ENCODE measurements around the gene KMT5C.
A peak's percentile ranks its signal among the peaks of the same experiment; 100 is the strongest.
"Not testable (repeated sequence)": the region's sequence is repeated elsewhere in the genome, so short reads cannot be mapped to it uniquely, and the experiment has no call there.

KMT5C gene

DNA sequence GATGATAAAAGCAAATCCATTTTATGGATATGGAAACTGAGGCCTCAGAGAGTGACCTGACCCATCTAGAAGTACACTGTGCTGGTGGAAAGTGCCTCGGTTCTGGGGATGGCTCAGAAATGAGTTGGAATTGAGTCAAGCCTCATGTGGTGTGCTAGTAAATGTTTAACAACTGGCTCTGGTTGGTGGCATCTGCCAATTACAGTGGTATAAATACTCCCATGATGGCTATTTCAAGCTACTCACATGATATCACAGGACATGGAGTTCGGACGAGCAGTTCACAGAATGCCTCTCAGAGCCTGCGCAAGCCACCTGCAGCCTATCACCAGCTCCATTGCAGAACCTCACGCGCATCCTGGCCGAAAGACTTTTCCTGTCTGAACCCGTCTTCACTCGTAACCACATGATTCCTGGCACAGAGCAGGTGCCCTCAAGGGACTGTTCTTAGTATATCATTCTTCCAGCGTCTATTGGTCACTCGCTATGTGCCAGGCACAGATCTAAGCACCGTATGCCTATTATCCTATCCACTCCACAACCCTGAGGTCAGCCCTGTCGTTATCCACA is 23.6 kb upstream of the KMT5C start:
- 94% methylated on average over 13 of the region's 13 CpGs for WGBS, 2 experiments
- Histone ChIP-seq H3K4me1 (ENCODE audit: control insufficient read depth, insufficient read depth, low read length) (peaks cover 4% of the 10 kb centered on the region), H3K36me3 (ENCODE audit: control insufficient read depth, insufficient read depth, low read length) (no peaks in the 10 kb centered on the region), H3K9me3 (ENCODE audit: control insufficient read depth, low read length) (no peaks in the 10 kb centered on the region), H3K27me3 (ENCODE audit: control insufficient read depth, insufficient read depth, low read length, poor library complexity, severe bottlenecking) (no peaks in the 10 kb centered on the region), H3K27ac (ENCODE audit: insufficient read depth, low read depth, low read length, poor library complexity, severe bottlenecking) (no peak overlapping the region), H3K4me3 (ENCODE audit: insufficient read depth, low read depth, low read length) (no peak overlapping the region)

DNA sequence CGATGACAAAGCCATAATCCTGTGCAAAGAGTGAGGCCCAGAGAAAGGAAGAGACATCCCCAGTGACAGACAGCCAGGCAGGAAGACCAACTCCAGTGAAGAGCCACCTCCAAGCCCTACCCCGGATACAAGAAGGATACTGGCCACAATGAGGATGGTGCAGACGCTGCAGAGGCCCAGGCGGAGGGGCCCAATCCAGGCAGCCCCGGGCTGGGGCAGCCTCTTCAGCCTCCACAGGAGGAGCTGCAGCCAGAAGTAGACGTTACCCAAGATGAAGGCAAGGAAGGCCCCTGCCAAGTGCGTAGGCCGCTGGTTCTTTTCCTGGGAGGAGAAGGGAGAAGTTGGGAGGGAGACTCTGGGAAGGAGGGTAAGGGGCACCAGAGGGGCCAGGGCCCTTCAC is 23.0 kb upstream of the KMT5C start:
- H3K27me3 ChIP-seq (ENCODE audit: control insufficient read depth, insufficient read depth, low read length, poor library complexity, severe bottlenecking), result no peaks in the 10 kb centered on the region
- no peak overlapping the region for H3K4me3 ChIP-seq (ENCODE audit: insufficient read depth, low read depth, low read length)
- H3K27ac ChIP-seq (ENCODE audit: insufficient read depth, low read depth, low read length, poor library complexity, severe bottlenecking), result no peak overlapping the region
- H3K4me1 ChIP-seq (ENCODE audit: control insufficient read depth, insufficient read depth, low read length), result peaks cover 4% of the 10 kb centered on the region
- H3K9me3 ChIP-seq (ENCODE audit: control insufficient read depth, low read length), result no peaks in the 10 kb centered on the region
- H3K36me3 ChIP-seq (ENCODE audit: control insufficient read depth, insufficient read depth, low read length), result no peaks in the 10 kb centered on the region
- 87 to 91% methylated on average over 8 of the region's 8 CpGs for WGBS, 2 experiments

DNA sequence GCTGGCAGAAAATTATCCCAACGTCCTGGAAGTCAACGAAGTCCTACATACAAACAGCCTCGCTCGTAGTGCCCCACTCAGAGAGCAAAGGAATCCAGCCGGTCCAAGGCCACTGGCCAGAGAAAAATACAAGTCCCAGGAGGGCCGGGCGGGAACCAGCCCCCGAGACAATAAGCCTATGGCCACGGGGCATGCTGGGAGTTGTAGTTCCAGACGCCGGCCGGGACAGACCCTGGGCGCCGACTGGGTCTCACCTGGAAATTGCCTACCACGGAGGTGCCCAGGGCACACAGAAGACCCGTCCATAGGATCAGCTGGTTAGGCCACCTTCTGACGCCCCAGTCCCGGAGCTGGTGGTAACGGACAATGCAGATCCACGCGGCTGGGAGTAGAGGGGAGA is 19.9 kb upstream of the KMT5C start:
- H3K4me1 ChIP-seq (ENCODE audit: control insufficient read depth, insufficient read depth, low read length), result peaks cover 4% of the 10 kb centered on the region
- no peaks in the 10 kb centered on the region for H3K27me3 ChIP-seq (ENCODE audit: control insufficient read depth, insufficient read depth, low read length, poor library complexity, severe bottlenecking)
- no peaks in the 10 kb centered on the region for H3K36me3 ChIP-seq (ENCODE audit: control insufficient read depth, insufficient read depth, low read length)
- no peaks in the 10 kb centered on the region for H3K9me3 ChIP-seq (ENCODE audit: control insufficient read depth, low read length)
- H3K4me3 ChIP-seq (ENCODE audit: insufficient read depth, low read depth, low read length), result peak overlapping the region; percentile 32
- 20 to 23% methylated on average over 21 of the region's 21 CpGs for WGBS, 2 experiments
- H3K27ac ChIP-seq (ENCODE audit: insufficient read depth, low read depth, low read length, poor library complexity, severe bottlenecking), result no peak overlapping the region

- Histone ChIP-seq H3K27me3 (ENCODE audit: control insufficient read depth, insufficient read depth, low read length, poor library complexity, severe bottlenecking) (no peaks in the 10 kb centered on the region), H3K36me3 (ENCODE audit: control insufficient read depth, insufficient read depth, low read length) (no peaks in the 10 kb centered on the region), H3K4me3 (ENCODE audit: insufficient read depth, low read depth, low read length) (no peak overlapping the region), H3K4me1 (ENCODE audit: control insufficient read depth, insufficient read depth, low read length) (peaks cover 4% of the 10 kb centered on the region), H3K27ac (ENCODE audit: insufficient read depth, low read depth, low read length, poor library complexity, severe bottlenecking) (no peak overlapping the region), H3K9me3 (ENCODE audit: control insufficient read depth, low read length) (no peaks in the 10 kb centered on the region)
- WGBS, 2 experiments, result 92 to 93% methylated on average over 8 of the region's 8 CpGs
These were observed 18.7 kb upstream of the KMT5C start for GRCh38 chr19:55320844-55321419.

GRCh38 chr19:55321466-55322137 is 18.1 kb upstream of the KMT5C start:
- H3K9me3 ChIP-seq (ENCODE audit: control insufficient read depth, low read length), result no peaks in the 10 kb centered on the region
- H3K4me1 ChIP-seq (ENCODE audit: control insufficient read depth, insufficient read depth, low read length), result peaks cover 4% of the 10 kb centered on the region
- no peak overlapping the region for H3K4me3 ChIP-seq (ENCODE audit: insufficient read depth, low read depth, low read length)
- H3K36me3 ChIP-seq (ENCODE audit: control insufficient read depth, insufficient read depth, low read length), result no peaks in the 10 kb centered on the region
- no peak overlapping the region for H3K27ac ChIP-seq (ENCODE audit: insufficient read depth, low read depth, low read length, poor library complexity, severe bottlenecking)
- no peaks in the 10 kb centered on the region for H3K27me3 ChIP-seq (ENCODE audit: control insufficient read depth, insufficient read depth, low read length, poor library complexity, severe bottlenecking)
- WGBS, 2 experiments, result 86 to 91% methylated on average over 9 of the region's 9 CpGs

DNA sequence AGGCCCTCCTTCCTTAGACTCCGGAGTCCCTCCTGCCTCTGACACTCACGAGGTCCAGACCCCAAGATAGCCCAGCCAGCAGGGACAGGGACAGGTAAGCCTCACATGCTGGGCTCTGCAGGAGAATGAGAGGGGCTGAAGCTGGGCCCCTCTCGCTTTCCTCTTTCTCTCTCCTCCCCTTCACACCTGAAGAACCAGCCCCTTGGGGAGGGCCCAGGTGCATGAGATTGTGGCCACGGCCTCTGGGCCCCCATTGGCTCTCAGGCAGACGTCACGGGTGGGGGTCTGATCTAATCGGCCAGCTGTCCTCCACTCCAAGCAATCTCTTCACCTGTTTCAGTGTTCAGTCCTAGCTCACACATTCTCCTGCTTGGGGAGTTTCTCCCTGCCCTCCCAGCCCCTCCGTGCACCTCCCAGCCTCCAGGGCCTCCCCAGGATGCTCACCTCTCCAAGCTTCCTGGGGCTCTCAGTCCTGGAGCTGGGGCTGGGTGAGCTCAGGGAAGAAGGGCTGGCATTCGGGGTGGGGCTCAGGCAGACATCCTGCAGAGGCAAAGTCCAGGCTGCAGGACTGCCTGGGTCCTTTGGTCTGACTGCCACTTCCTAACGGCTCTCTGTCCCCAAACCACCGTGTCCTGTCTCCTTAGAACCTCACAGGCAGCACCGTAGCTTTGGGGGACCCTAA is 17.3 kb upstream of the KMT5C start:
- Histone ChIP-seq H3K36me3 (ENCODE audit: control insufficient read depth, insufficient read depth, low read length) (no peaks in the 10 kb centered on the region), H3K27me3 (ENCODE audit: control insufficient read depth, insufficient read depth, low read length, poor library complexity, severe bottlenecking) (no peaks in the 10 kb centered on the region), H3K27ac (ENCODE audit: insufficient read depth, low read depth, low read length, poor library complexity, severe bottlenecking) (no peak overlapping the region), H3K4me3 (ENCODE audit: insufficient read depth, low read depth, low read length) (no peak overlapping the region), H3K9me3 (ENCODE audit: control insufficient read depth, low read length) (no peaks in the 10 kb centered on the region), H3K4me1 (ENCODE audit: control insufficient read depth, insufficient read depth, low read length) (peaks cover 4% of the 10 kb centered on the region)
- WGBS, 2 experiments, result 77 to 81% methylated on average over 12 of the region's 12 CpGs

DNA sequence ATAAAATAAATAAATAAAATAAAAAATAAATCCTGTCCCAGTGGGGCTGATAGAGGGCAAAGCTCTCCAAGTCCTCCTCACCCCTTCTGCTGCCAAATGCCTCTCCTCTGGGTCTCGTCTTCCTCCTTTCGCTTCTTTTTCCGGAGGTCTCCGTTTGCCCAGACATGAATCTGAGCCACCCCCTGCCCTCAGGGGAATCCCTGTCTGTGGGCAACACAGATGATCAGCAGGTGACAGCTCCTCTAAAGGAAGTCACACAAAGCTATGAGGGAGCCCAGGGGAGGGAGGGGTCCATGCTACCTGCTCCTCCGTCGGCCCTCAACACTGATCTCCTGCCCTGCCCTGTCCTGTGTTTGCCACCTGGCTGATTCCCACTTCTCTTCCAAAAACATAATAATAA is 15.0 kb upstream of the KMT5C start:
- H3K9me3 ChIP-seq (ENCODE audit: control insufficient read depth, low read length), result no peaks in the 10 kb centered on the region
- no peak overlapping the region for H3K4me3 ChIP-seq (ENCODE audit: insufficient read depth, low read depth, low read length)
- no peaks in the 10 kb centered on the region for H3K36me3 ChIP-seq (ENCODE audit: control insufficient read depth, insufficient read depth, low read length)
- H3K4me1 ChIP-seq (ENCODE audit: control insufficient read depth, insufficient read depth, low read length), result peaks cover 4% of the 10 kb centered on the region
- no peaks in the 10 kb centered on the region for H3K27me3 ChIP-seq (ENCODE audit: control insufficient read depth, insufficient read depth, low read length, poor library complexity, severe bottlenecking)
- H3K27ac ChIP-seq (ENCODE audit: insufficient read depth, low read depth, low read length, poor library complexity, severe bottlenecking), result no peak overlapping the region
- WGBS, 2 experiments, result 87 to 92% methylated on average over 6 of the region's 6 CpGs

DNA sequence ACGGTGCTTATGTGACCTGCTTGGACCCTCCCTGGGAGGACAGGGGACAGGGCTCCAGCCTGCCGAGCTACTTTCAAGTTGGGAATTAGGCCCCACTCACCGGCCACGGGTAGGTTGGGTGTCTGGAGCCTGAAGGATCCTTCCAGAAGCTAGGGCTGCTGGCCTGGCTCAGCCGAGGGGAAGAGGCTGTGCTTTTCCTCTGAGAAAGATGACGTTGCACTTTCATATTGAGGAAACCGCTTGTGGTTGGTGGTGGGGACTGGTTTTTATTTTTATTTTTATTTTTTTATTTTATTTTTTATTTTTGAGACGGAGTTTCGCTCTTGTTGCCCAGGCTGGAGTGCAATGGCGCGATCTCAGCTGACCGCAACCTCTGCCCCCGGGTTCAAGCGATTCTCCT is 14.5 kb upstream of the KMT5C start, which contains the start of gene TMEM150B:
Gene TMEM150B (minus strand): TSS at position 170 of the 400 bp plus-strand sequence. CDS start 4,305 bp downstream, outside the sequence.
- H3K4me3 ChIP-seq (ENCODE audit: insufficient read depth, low read depth, low read length), result no peak within 1 kb of the TSS
- 91 to 92% methylated on average over 13 to 14 of the region's 14 CpGs for WGBS, 2 experiments
- H3K4me1 ChIP-seq (ENCODE audit: control insufficient read depth, insufficient read depth, low read length), result no peaks in the 10 kb centered on the region
- no peaks in the 10 kb centered on the region for H3K9me3 ChIP-seq (ENCODE audit: control insufficient read depth, low read length)
- no peak within 1 kb of the TSS for H3K27ac ChIP-seq (ENCODE audit: insufficient read depth, low read depth, low read length, poor library complexity, severe bottlenecking)
- no peaks in the 10 kb centered on the region for H3K36me3 ChIP-seq (ENCODE audit: control insufficient read depth, insufficient read depth, low read length)
- H3K27me3 ChIP-seq (ENCODE audit: control insufficient read depth, insufficient read depth, low read length, poor library complexity, severe bottlenecking), result no peaks in the 10 kb centered on the region

DNA sequence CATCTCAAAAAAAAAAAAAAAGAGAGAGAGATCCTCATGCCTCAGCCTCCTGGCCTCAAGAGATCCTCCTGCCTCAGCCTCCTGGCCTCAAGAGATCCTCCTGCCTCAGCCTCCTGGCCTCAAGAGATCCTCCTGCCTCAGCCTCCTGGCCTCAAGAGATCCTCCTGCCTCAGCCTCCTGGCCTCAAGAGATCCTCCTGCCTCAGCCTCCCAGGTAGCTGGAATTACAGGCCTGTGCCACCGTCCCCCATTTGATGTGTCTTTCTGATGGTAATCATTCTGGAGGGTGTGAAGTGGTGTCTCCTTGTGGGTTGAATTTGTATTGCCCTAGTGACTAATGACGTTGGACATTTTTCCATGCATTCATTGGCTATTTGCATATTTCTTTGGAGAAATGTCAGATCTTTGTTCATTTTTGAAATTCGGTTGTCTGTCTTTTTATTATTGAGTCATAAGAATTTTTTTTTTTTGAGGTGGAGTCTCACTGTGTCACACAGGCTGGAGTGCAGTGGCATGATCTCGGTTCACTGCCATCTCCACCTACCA is 10.8 kb upstream of the KMT5C start:
- H3K4me3 ChIP-seq (ENCODE audit: insufficient read depth, low read depth, low read length); H3K4me1 ChIP-seq (ENCODE audit: control insufficient read depth, insufficient read depth, low read length); H3K27ac ChIP-seq (ENCODE audit: insufficient read depth, low read depth, low read length, poor library complexity, severe bottlenecking); H3K9me3 ChIP-seq (ENCODE audit: control insufficient read depth, low read length); H3K27me3 ChIP-seq (ENCODE audit: control insufficient read depth, insufficient read depth, low read length, poor library complexity, severe bottlenecking); H3K36me3 ChIP-seq (ENCODE audit: control insufficient read depth, insufficient read depth, low read length): not testable (repeated sequence)
- 90% methylated on average over 4 of the region's 4 CpGs for WGBS, 2 experiments

GRCh38 chr19:55329791-55330190 is 9.9 kb upstream of the KMT5C start:
- H3K9me3 ChIP-seq (ENCODE audit: control insufficient read depth, low read length); H3K27ac ChIP-seq (ENCODE audit: insufficient read depth, low read depth, low read length, poor library complexity, severe bottlenecking); H3K4me3 ChIP-seq (ENCODE audit: insufficient read depth, low read depth, low read length); H3K27me3 ChIP-seq (ENCODE audit: control insufficient read depth, insufficient read depth, low read length, poor library complexity, severe bottlenecking); H3K4me1 ChIP-seq (ENCODE audit: control insufficient read depth, insufficient read depth, low read length); H3K36me3 ChIP-seq (ENCODE audit: control insufficient read depth, insufficient read depth, low read length): not testable (repeated sequence)
- WGBS, 2 experiments, result 92 to 93% methylated on average over 5 to 6 of the region's 6 CpGs

All from ectodermal cell (in vitro differentiated cells).